HepG2 (cell line): ENCODE measurements around the gene VSTM4. TPM values are rescaled to one million over a fixed set of nuclear protein-coding genes. Genes with fewer than 3 reads are reported as not detected.

Experiments
- ATAC-seq: fragments of 200-7000 bp; cut with Tn5 transposase; 3 replicates; pipeline ENCODE4 v1.9.1; 2020; ENCODE audit warnings: mild to moderate bottlenecking, moderate library complexity
- BruUV-seq: library from RNA; stranded (reverse); fragments of 400-500 nt; replicated peaks from 2 replicates; lab custom pipeline; 2021; lab: Mats Ljungman, UMichigan
- CTCF ChIA-PET: fragments of 300-600 bp; formaldehyde crosslinking; extraction: SDS; loops from one replicate; lab custom pipeline; 2021; ENCODE audit warnings: low total read pairs, inconsistent platforms, low intra/inter-chr PET ratio; lab: Yijun Ruan, JAX
- POLR2A ChIA-PET: fragments of 350-600 bp; sonication (Branson Sonifier 250); formaldehyde crosslinking; loops from one replicate; lab custom pipeline; 2020; ENCODE audit warnings: antibody characterized with exemption, inconsistent platforms; lab: Yijun Ruan, JAX
- DNase-seq: peaks from one replicate; pipeline ENCODE4 v3.0.0-alpha.2; 2015; ENCODE audit warnings: low spot score
- FAIRE-seq: peaks from 3 replicates; lab custom pipeline; 2011; peaks lifted over from hg19 to GRCh38; lab: Jason Lieb, UNC
- H2AFZ ChIP-seq: one replicate; pipeline ENCODE4 v1.6.1; 2011; ENCODE audit warnings: low read length, inconsistent platforms
- H3K27ac ChIP-seq: fragments of 300-600 bp; 3 replicates; pipeline ENCODE4 v1.8.0; 2011; ENCODE audit warnings: mixed run types, mild to moderate bottlenecking, mixed read lengths, low read length, inconsistent platforms; ENCODE audit not compliant: insufficient read depth; ENCODE audit errors: extremely low read length
- H3K27me3 ChIP-seq, 2 experiments: fragments of 200-600 bp in 1 of 2; 2 replicates in 1 of 2; 3 replicates in 1 of 2; pipeline versions ENCODE4 v1.6.0 to v1.8.0; 2011; ENCODE audit warnings: low read length in 2 of 2, mild to moderate bottlenecking in 2 of 2, moderate library complexity in 2 of 2, inconsistent platforms in 1 of 2; ENCODE audit not compliant: insufficient read depth in 2 of 2, control insufficient read depth in 1 of 2
- H3K36me3 ChIP-seq, 2 experiments: fragments of 200-600 bp in 1 of 2; replicated peaks in 1 of 2; 2 replicates in 1 of 2; 3 replicates in 1 of 2; pipeline versions ENCODE4 v1.5.1 to v1.8.0; 2011; ENCODE audit warnings: low read length in 2 of 2, inconsistent platforms in 1 of 2; ENCODE audit not compliant: insufficient read depth in 2 of 2, control insufficient read depth in 1 of 2
- H3K4me1 ChIP-seq: 2 replicates; pipeline ENCODE4 v1.5.1; 2012; ENCODE audit warnings: low read length, inconsistent platforms; ENCODE audit not compliant: insufficient read depth
- H3K4me2 ChIP-seq: 2 replicates; pipeline ENCODE4 v1.6.0; 2011; ENCODE audit warnings: low read depth, low read length, inconsistent platforms
- H3K4me3 ChIP-seq, 3 experiments: fragments of 200-600 bp in 1 of 3; sonication (generic), shearing (Covaris generic) in 1 of 3; replicated peaks in 1 of 3; 2 replicates each; pipeline ENCODE4 v1.5.1; 2011 to 2016; ENCODE audit warnings: low read length in 3 of 3, inconsistent platforms in 2 of 3, low read depth in 2 of 3, mild to moderate bottlenecking in 2 of 3, control low read depth in 1 of 3, mixed read lengths in 1 of 3; ENCODE audit not compliant: insufficient read depth in 1 of 3
- H3K79me2 ChIP-seq: one replicate; pipeline ENCODE4 v1.6.1; 2011; ENCODE audit warnings: low read length, inconsistent platforms; ENCODE audit not compliant: insufficient read depth
- H3K9ac ChIP-seq: 2 replicates; pipeline ENCODE4 v1.6.0; 2011; ENCODE audit warnings: mild to moderate bottlenecking, low read depth, low read length, inconsistent platforms; ENCODE audit not compliant: insufficient read depth
- H3K9me3 ChIP-seq: 2 replicates; pipeline ENCODE4 v1.5.1; 2012; ENCODE audit warnings: mild to moderate bottlenecking, low read length
- H4K20me1 ChIP-seq: 2 replicates; pipeline ENCODE4 v1.6.0; 2011; ENCODE audit warnings: inconsistent platforms, mild to moderate bottlenecking, low read length, moderate library complexity; ENCODE audit not compliant: insufficient read depth
- CBX1 ChIP-seq: IDR thresholded peaks from one replicate; pipeline ENCODE4 v1.6.1; 2016; ENCODE audit warnings: antibody characterized with exemption, low read depth
- CENPT ChIP-seq: sonication (generic); formaldehyde crosslinking; IDR thresholded peaks from 2 replicates; pipeline ENCODE4 v1.8.0; 2022; ENCODE audit warnings: low read depth, mild to moderate bottlenecking, moderate library complexity, missing genetic modification reagents
- ETV6 ChIP-seq: sonication (generic); formaldehyde crosslinking; conservative IDR thresholded peaks from 2 replicates; pipeline ENCODE4 v1.4.0; 2020; ENCODE audit warnings: missing genetic modification reagents
- KIAA2018 ChIP-seq: sonication (generic); formaldehyde crosslinking; IDR thresholded peaks from 2 replicates; pipeline ENCODE4 v1.5.0; 2020; ENCODE audit warnings: mild to moderate bottlenecking, missing genetic modification reagents, borderline replicate concordance
- MXD4 ChIP-seq: IDR thresholded peaks from 2 replicates; pipeline ENCODE4 v1.6.1; 2016; ENCODE audit warnings: mild to moderate bottlenecking, missing biosample characterization, missing genetic modification reagents
- SATB2 ChIP-seq: sonication (generic); formaldehyde crosslinking; IDR thresholded peaks from 2 replicates; pipeline ENCODE4 v1.5.0; 2020; ENCODE audit warnings: missing genetic modification reagents
- SMAD1 ChIP-seq: sonication (generic); formaldehyde crosslinking; IDR thresholded peaks from 2 replicates; pipeline ENCODE4 v1.4.0; 2020; ENCODE audit warnings: missing genetic modification reagents, low read depth, mild to moderate bottlenecking, borderline replicate concordance
- SMC3 ChIP-seq: IDR thresholded peaks from 2 replicates; pipeline ENCODE4 v1.6.1; 2011; ENCODE audit warnings: low read length, improper control_type of control experiment
- TAF15 ChIP-seq: fragments of 200-400 bp; formaldehyde crosslinking; IDR thresholded peaks from one replicate; pipeline ENCODE4 v1.6.1; 2018; ENCODE audit warnings: mild to moderate bottlenecking, low read depth, low read length; ENCODE audit not compliant: poor library complexity, severe bottlenecking
- TFDP2 ChIP-seq: sonication (generic); formaldehyde crosslinking; IDR thresholded peaks from 2 replicates; pipeline ENCODE4 v1.4.0; 2020; ENCODE audit warnings: missing genetic modification reagents
- ZFP1 ChIP-seq: IDR thresholded peaks from 2 replicates; pipeline ENCODE4 v1.6.1; 2016
- ZNF501 ChIP-seq: sonication (generic); formaldehyde crosslinking; IDR thresholded peaks from 2 replicates; pipeline ENCODE4 v1.5.1; 2020; ENCODE audit warnings: mild to moderate bottlenecking, moderate library complexity, missing genetic modification reagents
- WGBS: methylation state at CpG from one replicate; pipeline ENCODE4 v1.1.6; 2017; ENCODE audit warnings: low lambda C conversion rate; 5-methylcytosine and 5-hydroxymethylcytosine counted together
- in situ Hi-C: cut with HindIII; loops from 2 replicates; pipeline ENCODE4 v1.10.0; 2017; ENCODE audit warnings: low pct_unique_long_range_greater_than_20kb; ENCODE audit not compliant: extremely low pct_ligation_motif_present
- intact Hi-C: fragments of 100-400 bp; cut with micrococcal nuclease; formaldehyde crosslinking; loops from one replicate; pipeline ENCODE4 v1.10.0; 2022; ENCODE audit not compliant: unreplicated experiment
- polyA plus RNA-seq, 8 experiments: library from polyadenylated mRNA; depleted of rRNA in 3 of 8; stranded (reverse) in 7 of 8; unstranded in 1 of 8; fragments of >200 nt; fragmentation: Illumina TruSeq in 4 of 8; extraction: Trizol in 4 of 8; gene quantifications; 2 replicates each; pipeline versions ENCODE4 v1.2.1 to v1.2.3, GENCODE V29; 2011 to 2016; ENCODE audit warnings: low read depth in 4 of 8, missing spikeins in 1 of 8, mixed read lengths in 1 of 8; ENCODE audit not compliant: insufficient read depth in 1 of 8
- total RNA-seq, 5 experiments: library from RNA; depleted of rRNA; stranded (reverse); fragments of >200 nt; fragmentation: Illumina TruSeq; extraction: Trizol; gene quantifications; 2 replicates each; pipeline ENCODE4 v1.2.3, GENCODE V29; 2016; ENCODE audit warnings: low read depth in 1 of 5
- TF ChIP-seq, protein P1 (sequence below): IDR thresholded peaks from 2 replicates; pipeline ENCODE4 v1.6.1; 2016
- TF ChIP-seq, protein P2 (sequence below): sonication (generic); formaldehyde crosslinking; IDR thresholded peaks from 2 replicates; pipeline ENCODE4 v1.8.1; 2023; ENCODE audit warnings: mild to moderate bottlenecking, inconsistent platforms, moderate library complexity, missing genetic modification reagents, borderline replicate concordance

Gene VSTM4
- total and polyA plus RNA-seq, 2 of the 13 experiments (the other 11 are each of a cell fraction or from before 2014, with no cell fraction given): not detected

GRCh38 chr10:49007129-49007528 is 108.2 kb downstream of the VSTM4 start:
- Histone ChIP-seq H3K36me3 (no peaks in the 10 kb centered on the region), H3K4me3 (no peak overlapping the region), H3K27me3 (no peaks in the 10 kb centered on the region), H3K79me2 (no peaks in the 10 kb centered on the region), H3K9ac (no peak overlapping the region), H3K9me3 (no peaks in the 10 kb centered on the region), H3K4me2 (no peak overlapping the region), H4K20me1 (no peaks in the 10 kb centered on the region), H3K27ac (no peak overlapping the region), H2AFZ (no peak overlapping the region), H3K4me1 (no peaks in the 10 kb centered on the region)
- in situ Hi-C loops: no loop called here
- no peak for ATAC-seq
- 13% methylated on average over 5 of the region's 5 CpGs for WGBS
- ChIA-PET POLR2A (no interaction called here), CTCF (no interaction called here)
- BruUV-seq: no TSS peak
- intact Hi-C loops: no loop called here
- DNase-seq: no peak
- no peak for FAIRE-seq
- TF ChIP-seq KIAA2018 (CRISPR knock-in tag) (no peak), ZNF501 (no peak), ZFP1 (no peak), MXD4 (no peak), CENPT (CRISPR knock-in tag) (no peak), TAF15 (no peak), ETV6 (CRISPR knock-in tag) (no peak), SMC3 (no peak), CBX1 (no peak), SMAD1 (CRISPR knock-in tag) (no peak), TFDP2 (no peak), SATB2 (CRISPR knock-in tag) (no peak)
- TF ChIP-seq, protein P1, sequence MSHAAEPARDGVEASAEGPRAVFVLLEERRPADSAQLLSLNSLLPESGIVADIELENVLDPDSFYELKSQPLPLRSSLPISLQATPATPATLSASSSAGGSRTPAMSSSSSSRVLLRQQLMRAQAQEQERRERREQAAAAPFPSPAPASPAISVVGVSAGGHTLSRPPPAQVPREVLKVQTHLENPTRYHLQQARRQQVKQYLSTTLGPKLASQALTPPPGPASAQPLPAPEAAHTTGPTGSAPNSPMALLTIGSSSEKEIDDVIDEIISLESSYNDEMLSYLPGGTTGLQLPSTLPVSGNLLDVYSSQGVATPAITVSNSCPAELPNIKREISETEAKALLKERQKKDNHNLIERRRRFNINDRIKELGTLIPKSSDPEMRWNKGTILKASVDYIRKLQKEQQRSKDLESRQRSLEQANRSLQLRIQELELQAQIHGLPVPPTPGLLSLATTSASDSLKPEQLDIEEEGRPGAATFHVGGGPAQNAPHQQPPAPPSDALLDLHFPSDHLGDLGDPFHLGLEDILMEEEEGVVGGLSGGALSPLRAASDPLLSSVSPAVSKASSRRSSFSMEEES (CRISPR knock-in tag): no peak
- TF ChIP-seq, protein P2, sequence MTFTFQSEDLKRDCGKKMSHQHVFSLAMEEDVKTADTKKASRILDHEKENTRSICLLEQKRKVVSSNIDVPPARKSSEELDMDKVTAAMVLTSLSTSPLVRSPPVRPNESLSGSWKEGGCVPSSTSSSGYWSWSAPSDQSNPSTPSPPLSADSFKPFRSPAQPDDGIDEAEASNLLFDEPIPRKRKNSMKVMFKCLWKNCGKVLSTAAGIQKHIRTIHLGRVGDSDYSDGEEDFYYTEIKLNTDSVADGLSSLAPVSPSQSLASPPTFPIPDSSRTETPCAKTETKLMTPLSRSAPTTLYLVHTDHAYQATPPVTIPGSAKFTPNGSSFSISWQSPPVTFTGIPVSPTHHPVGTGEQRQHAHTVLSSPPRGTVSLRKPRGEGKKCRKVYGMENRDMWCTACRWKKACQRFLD (CRISPR knock-in tag): no peak
